ENCODE measurements around the gene ATP9A. TPM values are rescaled to one million over a fixed set of nuclear protein-coding genes. Genes with fewer than 3 reads are reported as not detected.

ATP9A gene
- total and polyA plus RNA-seq, 2 donors (not counting 3 experiments of a cell fraction or from before 2014, with no cell fraction given), result 20.9 to 41.5 TPM

GRCh38 chr20:51790256-51790655 is 22.1 kb upstream of the ATP9A start:
- Histone ChIP-seq H3K9me1 (replicated peaks; ENCODE audit: control insufficient read depth, extremely low read depth, insufficient read depth, low read length) (no peaks in the 10 kb centered on the region), H3K4me2 (ENCODE audit: insufficient read depth, low read length) (no peak overlapping the region), H3K79me2 (ENCODE audit: control insufficient read depth, insufficient read depth, low read length) (no peaks in the 10 kb centered on the region), H3K4me1 (ENCODE audit: control insufficient read depth, extremely low read depth, insufficient read depth, low read length) (no peaks in the 10 kb centered on the region), H2AFZ (ENCODE audit: low read depth, low read length) (no peak overlapping the region), H3K4me3 (replicated peaks in 1 of 3; ENCODE audit: insufficient read depth in 1 of 3, low read depth in 1 of 3, low read length in 3 of 3) (no peak overlapping the region), H3K9me3 (replicated peaks; ENCODE audit: control insufficient read depth, insufficient read depth, low read length) (no peaks in the 10 kb centered on the region), H3K27me3 (ENCODE audit: control insufficient read depth in 2 of 2, insufficient read depth in 2 of 2, low read length in 2 of 2) (peaks cover 0 to 2% of the 10 kb centered on the region in 2 experiments), H3K36me3 (ENCODE audit: control insufficient read depth in 2 of 2, extremely low read depth in 1 of 2, insufficient read depth in 2 of 2, low read length in 2 of 2) (no peaks in the 10 kb centered on the region), H4K20me1 (replicated peaks; ENCODE audit: control insufficient read depth, extremely low read depth, insufficient read depth, low read length) (no peaks in the 10 kb centered on the region), H3K27ac (ENCODE audit: insufficient read depth, low read depth, low read length) (no peak overlapping the region), H3K9ac (replicated peaks; ENCODE audit: extremely low read depth, insufficient read depth, low read length) (no peak overlapping the region)
- FAIRE-seq (no peak), DNase-seq (ENCODE audit: low read depth, low spot score) (no peak)
- ChIA-PET POLR2A (no interaction called here), CTCF (interaction anchor here (0.6 to 3.4 kb wide), 2 partner anchors 9 to 15 kb away, joined by 3 to 21 read pairs; no protein-coding TSS in a partner anchor)
- intact Hi-C loops (cut with micrococcal nuclease), result no loop called here
- dilution Hi-C loops (cut with MboI; ENCODE audit: extremely low pct_ligation_motif_present, low sequenced_read_pairs), result no loop called here
- BruUV-seq (replicated peaks), result no TSS peak
- no peak for TF ChIP-seq JUN (IDR thresholded peaks at IDR 0.05; ENCODE audit: borderline replicate concordance, insufficient read depth, insufficient read length, low read depth)
- TF ChIP-seq MYC (IDR thresholded peaks at IDR 0.05; ENCODE audit: low read depth, low read length), result no peak
- TF ChIP-seq EZH2 (IDR thresholded peaks at IDR 0.05; ENCODE audit: borderline replicate concordance, low read depth, low read length, severe bottlenecking), result no peak
- no peak for TF ChIP-seq CTCF (IDR thresholded peaks at IDR 0.05; ENCODE audit: extremely low read depth in 1 of 2, insufficient read depth in 1 of 2, low read depth in 1 of 2, low read length in 2 of 2)
- no peak for TF ChIP-seq POLR2A (IDR thresholded peaks at IDR 0.05; ENCODE audit: low read depth, low read length)
- TF ChIP-seq FOS (IDR thresholded peaks at IDR 0.05; ENCODE audit: borderline replicate concordance, insufficient read depth, low read length), result no peak
- TF ChIP-seq GATA2 (IDR thresholded peaks at IDR 0.05; ENCODE audit: insufficient read depth, insufficient read length, low read depth, low read length), result no peak
- no peak for TF ChIP-seq POLR2AphosphoS5 (IDR thresholded peaks at IDR 0.05; ENCODE audit: insufficient read depth, low read depth, low read length)
- no peak for TF ChIP-seq MAX (IDR thresholded peaks at IDR 0.05; ENCODE audit: insufficient read depth, insufficient read length)
